SKM-1 (cell line): ENCODE results near the gene NPTN.

Experiments used
- DNase-seq: peaks from one replicate; lab custom pipeline; 2025; ENCODE audit not compliant: unreplicated experiment; lab: John Stamatoyannopoulos, UW

NPTN gene

GRCh38 chr15:73522011-73522410, 111.2 kb downstream of the NPTN start:
- DNase-seq, result no peak

- no peak for DNase-seq
Measured at GRCh38 chr15:73518876-73519733, 114.1 kb downstream of the NPTN start.

- DNase-seq, result no peak
Measured at GRCh38 chr15:73518180-73518862, 114.9 kb downstream of the NPTN start.

GRCh38 chr15:73517566-73517965, 115.6 kb downstream of the NPTN start:
- no peak for DNase-seq

GRCh38 chr15:73515527-73515926, 117.7 kb downstream of the NPTN start:
- DNase-seq, result no peak
